ENCODE measurements around the gene RPL22.

RPL22 gene

DNA sequence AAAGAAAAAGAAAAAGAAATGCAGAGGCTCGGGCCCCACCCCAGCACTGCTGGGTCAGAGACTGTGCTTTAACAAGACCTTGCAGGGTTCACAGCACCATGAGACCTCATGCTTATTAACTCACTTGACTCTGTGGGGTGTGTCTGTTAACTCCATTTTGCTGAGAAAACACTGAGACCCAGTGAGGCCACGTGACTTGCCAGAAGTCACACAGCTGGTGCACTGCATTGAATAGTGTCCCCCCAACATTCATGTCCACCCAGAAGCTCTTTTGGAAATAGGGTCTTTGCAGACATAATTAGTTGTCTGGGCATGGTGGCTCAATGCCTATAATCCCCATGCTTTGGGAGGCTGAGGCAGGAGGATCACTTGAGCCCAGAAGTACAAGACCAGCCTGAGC is 59.0 kb downstream of the RPL22 start:
- no peak for DNase-seq (ENCODE audit: low spot score)
- TF ChIP-seq, protein P1, sequence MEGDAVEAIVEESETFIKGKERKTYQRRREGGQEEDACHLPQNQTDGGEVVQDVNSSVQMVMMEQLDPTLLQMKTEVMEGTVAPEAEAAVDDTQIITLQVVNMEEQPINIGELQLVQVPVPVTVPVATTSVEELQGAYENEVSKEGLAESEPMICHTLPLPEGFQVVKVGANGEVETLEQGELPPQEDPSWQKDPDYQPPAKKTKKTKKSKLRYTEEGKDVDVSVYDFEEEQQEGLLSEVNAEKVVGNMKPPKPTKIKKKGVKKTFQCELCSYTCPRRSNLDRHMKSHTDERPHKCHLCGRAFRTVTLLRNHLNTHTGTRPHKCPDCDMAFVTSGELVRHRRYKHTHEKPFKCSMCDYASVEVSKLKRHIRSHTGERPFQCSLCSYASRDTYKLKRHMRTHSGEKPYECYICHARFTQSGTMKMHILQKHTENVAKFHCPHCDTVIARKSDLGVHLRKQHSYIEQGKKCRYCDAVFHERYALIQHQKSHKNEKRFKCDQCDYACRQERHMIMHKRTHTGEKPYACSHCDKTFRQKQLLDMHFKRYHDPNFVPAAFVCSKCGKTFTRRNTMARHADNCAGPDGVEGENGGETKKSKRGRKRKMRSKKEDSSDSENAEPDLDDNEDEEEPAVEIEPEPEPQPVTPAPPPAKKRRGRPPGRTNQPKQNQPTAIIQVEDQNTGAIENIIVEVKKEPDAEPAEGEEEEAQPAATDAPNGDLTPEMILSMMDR (IDR thresholded peaks at IDR 0.05): no peak
- Histone ChIP-seq H3K4me3 (no peak overlapping the region), H3K27ac (no peak overlapping the region)

DNA sequence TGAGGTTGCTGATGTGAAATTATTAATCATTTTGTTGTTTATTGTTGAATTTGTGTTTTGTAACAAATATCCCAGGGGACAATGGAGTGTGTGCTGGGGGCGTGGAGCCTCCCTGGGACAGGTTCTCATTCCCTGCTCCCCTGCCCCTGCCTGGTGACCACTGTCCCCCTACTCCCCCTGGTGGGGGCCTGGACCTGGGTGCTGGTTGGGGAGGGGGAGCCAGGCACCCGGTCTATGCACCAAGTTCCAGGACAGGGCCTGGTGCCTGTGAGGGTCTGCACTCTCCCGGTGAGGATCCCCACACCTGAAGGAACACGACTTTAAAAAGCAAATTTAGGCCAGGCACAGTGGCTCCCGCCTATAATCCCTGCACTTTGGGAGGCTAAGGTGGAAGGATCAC is 61.6 kb downstream of the RPL22 start:
- DNase-seq (ENCODE audit: low spot score): no peak
- Histone ChIP-seq H3K4me3 (no peak overlapping the region), H3K27ac (no peak overlapping the region)
- TF ChIP-seq, protein P1 (IDR thresholded peaks at IDR 0.05): no peak

DNA sequence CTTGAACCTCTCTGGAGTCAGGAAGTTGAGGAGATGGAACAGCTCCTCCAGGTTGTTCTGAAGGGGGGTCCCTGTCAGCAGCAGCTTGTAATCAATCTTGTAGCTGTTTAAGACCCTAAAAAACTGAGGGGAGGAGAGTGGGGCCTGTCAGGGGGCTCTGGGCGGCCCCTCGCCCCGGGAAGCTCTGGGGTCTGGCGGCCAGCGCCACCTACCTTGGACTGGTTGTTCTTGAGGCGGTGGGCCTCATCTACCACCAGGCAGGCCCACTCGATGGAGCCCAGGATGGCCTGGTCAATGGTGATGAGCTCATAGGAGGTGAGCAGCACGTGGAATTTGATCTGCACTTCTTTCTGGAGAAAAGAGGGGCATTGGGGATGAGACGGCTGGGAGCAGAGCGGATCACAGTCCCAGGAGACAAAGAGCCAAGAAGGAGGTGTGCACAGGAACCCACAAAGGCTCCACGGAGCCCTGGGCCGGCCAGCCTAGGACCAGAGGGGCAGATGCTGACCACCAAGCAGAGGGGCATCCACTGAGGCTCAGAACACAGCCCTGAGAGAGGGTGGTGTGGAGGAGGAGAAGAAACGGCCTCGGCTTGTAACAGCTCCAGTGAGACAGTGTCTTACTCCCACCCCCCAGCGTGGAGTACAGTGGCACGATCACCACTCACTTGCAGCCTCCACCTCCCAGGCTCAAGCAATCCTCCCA is 62.7 kb downstream of the RPL22 start:
- Histone ChIP-seq H3K4me3 (no peak overlapping the region), H3K27ac (no peak overlapping the region)
- TF ChIP-seq, protein P1 (IDR thresholded peaks at IDR 0.05): no peak
- DNase-seq (ENCODE audit: low spot score): no peak

All from coronary artery (tissue), 2 donors.